H1 (cell line): ENCODE results near the gene LRRC30.

Source experiments
- ASH2L ChIP-seq: fragments of 200-600, 300-600 bp; sonication (generic); IDR thresholded peaks from one replicate; pipeline ENCODE4 v1.7.1; 2017; ENCODE audit warnings: low read length
- CTCF ChIP-seq, 3 experiments: IDR thresholded peaks; 1 replicate in 2 of 3; 2 replicates in 1 of 3; pipeline versions ENCODE4 v1.5.1 to v1.6.1; 2011; ENCODE audit warnings: low read length in 3 of 3, mild to moderate bottlenecking in 3 of 3, inconsistent platforms in 2 of 3, low read depth in 1 of 3, moderate library complexity in 1 of 3; ENCODE audit not compliant: insufficient read depth in 1 of 3; ENCODE audit errors: control extremely low read depth in 1 of 3
- EZH2 ChIP-seq: fragments of 200-600 bp; sonication (generic); IDR thresholded peaks from 2 replicates; pipeline ENCODE4 v1.7.1; 2012; ENCODE audit warnings: low read depth, mild to moderate bottlenecking, moderate library complexity, low read length, inconsistent platforms; ENCODE audit not compliant: severe bottlenecking
- HDAC2 ChIP-seq, 2 experiments: fragments of 300-600 bp in 1 of 2; sonication (generic) in 1 of 2; IDR thresholded peaks; 2 replicates each; pipeline ENCODE4 v1.6.1; 2011 to 2012; ENCODE audit warnings: low read depth in 2 of 2, low read length in 2 of 2, mild to moderate bottlenecking in 2 of 2, moderate library complexity in 2 of 2, borderline replicate concordance in 1 of 2, inconsistent platforms in 1 of 2
- JUN ChIP-seq: IDR thresholded peaks from 2 replicates; pipeline ENCODE4 v1.6.1; 2011; ENCODE audit warnings: low read depth, mild to moderate bottlenecking, improper control_type of control experiment, low read length
- POLR2A ChIP-seq, 2 experiments: IDR thresholded peaks; 1 replicate in 1 of 2; 2 replicates in 1 of 2; pipeline ENCODE4 v1.6.1; 2011; ENCODE audit warnings: low read depth in 2 of 2, low read length in 2 of 2, mild to moderate bottlenecking in 2 of 2; ENCODE audit errors: control extremely low read depth in 1 of 2
- POLR2AphosphoS5 ChIP-seq: IDR thresholded peaks from 2 replicates; pipeline ENCODE4 v1.6.1; 2011; ENCODE audit warnings: low read depth, low read length
- SP1 ChIP-seq: IDR thresholded peaks from 2 replicates; pipeline ENCODE4 v1.6.1; 2011; ENCODE audit warnings: low read depth, low read length
- SRF ChIP-seq: IDR thresholded peaks from 2 replicates; pipeline ENCODE4 v1.6.1; 2011; ENCODE audit warnings: mild to moderate bottlenecking, low read depth, low read length, moderate library complexity
- ZNF274 ChIP-seq: IDR thresholded peaks from 2 replicates; pipeline ENCODE4 v1.7.0; 2012; ENCODE audit warnings: low read length, borderline replicate concordance; ENCODE audit errors: extremely low read depth

GRCh38 chr18:7190547-7191156 lies 40.2 kb upstream of the LRRC30 start:
- TF ChIP-seq SP1 (no peak), POLR2AphosphoS5 (no peak), ASH2L (no peak), SRF (no peak), POLR2A (IDR thresholded peaks at IDR 0.05; ENCODE audit: control extremely low read depth in 1 of 2, low read depth in 2 of 2, low read length in 2 of 2) (no peak), EZH2 (no peak), CTCF (IDR thresholded peaks at IDR 0.05; ENCODE audit: control extremely low read depth in 1 of 3, insufficient read depth in 1 of 3, low read depth in 1 of 3, low read length in 3 of 3) (no peak), JUN (no peak), ZNF274 (no peak), HDAC2 (IDR thresholded peaks at IDR 0.05; ENCODE audit: borderline replicate concordance in 1 of 2, low read depth in 2 of 2, low read length in 2 of 2) (no peak)
